ENCODE data around the gene CLEC4F.

- no peak for TF ChIP-seq CTCF (IDR thresholded peaks at IDR 0.05; ENCODE audit: low read depth, low read length, poor library complexity, severe bottlenecking)
- TF ChIP-seq EZH2phosphoT487 (IDR thresholded peaks at IDR 0.05; ENCODE audit: borderline replicate concordance, low read length) = no peak
These were observed 17.9 kb upstream of the CLEC4F start for GRCh38 chr2:70837980-70838925.
